A549 (cell line): ENCODE data around the gene CHMP4A.

Source experiments
- CBX8 ChIP-seq: fragments of 200-600 bp; sonication (generic); IDR thresholded peaks from 2 replicates; pipeline ENCODE4 v1.6.1; 2016
- CTCF ChIP-seq: fragments of >200 bp; sonication (Bioruptor Twin); formaldehyde crosslinking; IDR thresholded peaks from 3 replicates; pipeline ENCODE4 v1.5.1; 2016
- ELK1 ChIP-seq: fragments of 150-350 bp; IDR thresholded peaks from 2 replicates; pipeline ENCODE4 v1.6.1; 2014; ENCODE audit warnings: low read depth, mild to moderate bottlenecking, low read length
- EP300 ChIP-seq, 2 experiments: fragments of >200 bp; sonication (Bioruptor Twin); formaldehyde crosslinking; IDR thresholded peaks; 2 replicates in 1 of 2; 3 replicates in 1 of 2; pipeline ENCODE4 v1.6.1; 2016 to 2017
- KDM5A ChIP-seq: fragments of 200-600 bp; sonication (generic); IDR thresholded peaks from 2 replicates; pipeline ENCODE4 v1.6.1; 2016; ENCODE audit warnings: antibody characterized with exemption, mild to moderate bottlenecking
- MYC ChIP-seq: IDR thresholded peaks from 2 replicates; pipeline ENCODE4 v1.6.1; 2012; ENCODE audit warnings: mild to moderate bottlenecking, inconsistent platforms, low read length, improper control_type of control experiment, borderline replicate concordance
- NFE2L2 ChIP-seq: fragments of 150-350 bp; conservative IDR thresholded peaks from 2 replicates; pipeline ENCODE4 v1.6.1; 2014; ENCODE audit warnings: low read length
- PBX3 ChIP-seq: IDR thresholded peaks from 2 replicates; pipeline ENCODE4 v1.6.1; 2012
- RAD21 ChIP-seq, 2 experiments: fragments of >200 bp in 1 of 2; sonication (Bioruptor Twin) in 1 of 2; formaldehyde crosslinking in 1 of 2; IDR thresholded peaks in 1 of 2; conservative IDR thresholded peaks in 1 of 2; 2 replicates in 1 of 2; 3 replicates in 1 of 2; pipeline ENCODE4 v1.6.1; 2012 to 2018; ENCODE audit warnings: inconsistent platforms in 1 of 2
- REST ChIP-seq: fragments of 200-600 bp; sonication (generic); IDR thresholded peaks from 2 replicates; pipeline ENCODE4 v1.6.1; 2016; ENCODE audit warnings: antibody characterized with exemption, mild to moderate bottlenecking, moderate library complexity
- USF2 ChIP-seq: fragments of 450-650 bp; IDR thresholded peaks from 2 replicates; pipeline ENCODE4 v1.6.1; 2014; ENCODE audit warnings: antibody characterized with exemption
- ZC3H11A ChIP-seq: fragments of 450-650 bp; IDR thresholded peaks from 2 replicates; pipeline ENCODE4 v1.6.1; 2014; ENCODE audit warnings: antibody characterized with exemption, mild to moderate bottlenecking

- no peak for TF ChIP-seq CTCF
- TF ChIP-seq ZC3H11A: no peak
- no peak for TF ChIP-seq ELK1
- no peak for TF ChIP-seq EP300 (IDR thresholded peaks at IDR 0.05)
- TF ChIP-seq KDM5A: no peak
- TF ChIP-seq USF2: no peak
- TF ChIP-seq REST: no peak
- no peak for TF ChIP-seq NFE2L2
- no peak for TF ChIP-seq PBX3
- TF ChIP-seq MYC: no peak
- no peak for TF ChIP-seq CBX8
- TF ChIP-seq RAD21 (conservative IDR thresholded peaks at IDR 0.05 in 1 of 2, IDR thresholded peaks at IDR 0.05 in 1 of 2): no peak
Observed at GRCh38 chr14:24246765-24247212, 33.5 kb upstream of the CHMP4A start.
